Stomach (tissue), 4 donors: ENCODE results near the gene VSNL1.

Experiments used
- CTCF ChIP-seq, 7 experiments: fragments of 450-650 bp in 4 of 7; fragments of 200-600 bp in 3 of 7; sonication (generic) in 3 of 7; IDR thresholded peaks; one replicate each; pipeline ENCODE4 v1.5.1; 2016 to 2019; ENCODE audit warnings: antibody characterized with exemption in 7 of 7, control low read depth in 2 of 7, mild to moderate bottlenecking in 1 of 7
- POLR2AphosphoS5 ChIP-seq, 3 donors: sonication (generic); formaldehyde crosslinking; IDR thresholded peaks; one replicate each; pipeline ENCODE4 v1.6.1; 2016; ENCODE audit warnings: antibody characterized with exemption in 3 of 3

GRCh38 chr2:17640406-17640805 is 99.9 kb downstream of the VSNL1 start:
- TF ChIP-seq CTCF (IDR thresholded peaks at IDR 0.05) (no peak), POLR2AphosphoS5 (IDR thresholded peaks at IDR 0.05) (no peak)
